Testis (tissue), 3 donors: Measurements from ENCODE around the gene PLAAT5. TPM values are rescaled to one million over a fixed set of nuclear protein-coding genes. Genes with fewer than 3 reads are reported as not detected.

Experiments used
- DNase-seq: peaks from one replicate; pipeline ENCODE4 v3.0.0-alpha.2; 2019
- H3K27ac ChIP-seq, 2 donors: fragments of 200-600 bp; sonication (generic); one replicate each; pipeline ENCODE4 v1.5.1; 2019
- H3K27me3 ChIP-seq: fragments of 200-600 bp; sonication (generic); one replicate; pipeline ENCODE4 v1.5.1; 2019
- H3K36me3 ChIP-seq: fragments of 200-600 bp; sonication (generic); one replicate; pipeline ENCODE4 v1.5.1; 2017; ENCODE audit warnings: low read depth; ENCODE audit errors: missing control alignments
- H3K4me1 ChIP-seq: fragments of 200-600 bp; sonication (generic); one replicate; pipeline ENCODE4 v1.5.1; 2019
- H3K4me3 ChIP-seq, 2 donors: fragments of 200-600 bp; sonication (generic); one replicate each; pipeline ENCODE4 v1.5.1; 2017 to 2019
- H3K9me3 ChIP-seq: fragments of 200-600 bp; sonication (generic); one replicate; pipeline ENCODE4 v1.5.1; 2017
- CTCF ChIP-seq, 3 experiments: fragments of 450-650 bp in 2 of 3; fragments of 200-600 bp in 1 of 3; sonication (generic) in 1 of 3; IDR thresholded peaks; one replicate each; pipeline ENCODE4 v1.5.1; 2016 to 2019; ENCODE audit warnings: antibody characterized with exemption in 3 of 3, mild to moderate bottlenecking in 2 of 3, moderate library complexity in 1 of 3
- POLR2A ChIP-seq: fragments of 450-650 bp; IDR thresholded peaks from one replicate; pipeline ENCODE4 v1.6.1; 2017; ENCODE audit warnings: antibody characterized with exemption, mild to moderate bottlenecking, moderate library complexity
- WGBS, 2 donors: methylation state at CpG; one replicate each; pipeline ENCODE4 v1.1.5; 2018; 5-methylcytosine and 5-hydroxymethylcytosine counted together
- intact Hi-C: fragments of 100-400 bp; cut with DNase I; formaldehyde crosslinking; loops from one replicate; pipeline ENCODE4 v1.15.1; 2023; ENCODE audit warnings: low total_unique reads
- polyA plus RNA-seq: library from polyadenylated mRNA; stranded (reverse); fragments of 350-450 nt; fragmentation: Illumina TruSeq; extraction: RNeasy Lipid Tissue Mini Kit (QIAGEN cat#74804); gene quantifications from one replicate; pipeline ENCODE4 v1.2.3, GENCODE V29; 2014; ENCODE audit warnings: low read depth, low replicate concordance; ENCODE audit not compliant: insufficient read depth
- total RNA-seq, 2 donors: library from RNA; depleted of rRNA; stranded (reverse); fragments of >200 nt; gene quantifications; one replicate each; pipeline ENCODE4 v1.2.3, GENCODE V29; 2016

The PLAAT5 gene
- total and polyA plus RNA-seq, 3 donors from 2014 or later, result 60.6 to 148 (median 92.8) TPM

- no peak overlapping the region for H3K27ac ChIP-seq
- intact Hi-C loops, result no loop called here
- DNase-seq, result no peak
- WGBS, 2 donors, result 89 to 92% methylated on average over 7 of the region's 7 CpGs
- H3K9me3 ChIP-seq, result no peaks in the 10 kb centered on the region
- no peak for TF ChIP-seq POLR2A
- TF ChIP-seq CTCF (IDR thresholded peaks at IDR 0.05), result no peak
- H3K36me3 ChIP-seq, result no peaks in the 10 kb centered on the region
- no peaks in the 10 kb centered on the region for H3K27me3 ChIP-seq
- no peak overlapping the region for H3K4me3 ChIP-seq
- peaks cover 7% of the 10 kb centered on the region for H3K4me1 ChIP-seq
Observed at GRCh38 chr11:63512816-63513215, 21.8 kb upstream of the PLAAT5 start.

- H3K9me3 ChIP-seq, result no peaks in the 10 kb centered on the region
- no peaks in the 10 kb centered on the region for H3K27me3 ChIP-seq
- WGBS, 2 donors, result 79 to 87% methylated on average over 11 of the region's 11 CpGs
- TF ChIP-seq POLR2A (no peak), CTCF (IDR thresholded peaks at IDR 0.05) (no peak)
- H3K27ac ChIP-seq, result no peak overlapping the region
- H3K36me3 ChIP-seq, result no peaks in the 10 kb centered on the region
- H3K4me1 ChIP-seq, result peaks cover 7% of the 10 kb centered on the region
- no peak for DNase-seq
- intact Hi-C loops, result no loop called here
- H3K4me3 ChIP-seq, result no peak overlapping the region
Observed at GRCh38 chr11:63511048-63511748, 20.2 kb upstream of the PLAAT5 start.

- peak; percentile 75 for DNase-seq
- Histone ChIP-seq H3K4me1 (peaks cover 7% of the 10 kb centered on the region), H3K27me3 (no peaks in the 10 kb centered on the region), H3K36me3 (no peaks in the 10 kb centered on the region), H3K27ac (no peak overlapping the region), H3K9me3 (no peaks in the 10 kb centered on the region), H3K4me3 (no peak overlapping the region)
- intact Hi-C loops, result no loop called here
- TF ChIP-seq CTCF (IDR thresholded peaks at IDR 0.05), result no peak
- TF ChIP-seq POLR2A, result no peak
- WGBS, 2 donors, result 68 to 90% methylated on average over 6 to 7 of the region's 7 CpGs
Observed at GRCh38 chr11:63510360-63511047, 19.5 kb upstream of the PLAAT5 start.

GRCh38 chr11:63508745-63509144 lies 17.8 kb upstream of the PLAAT5 start:
- H3K9me3 ChIP-seq, result no peaks in the 10 kb centered on the region
- DNase-seq, result no peak
- peaks cover 15% of the 10 kb centered on the region for H3K4me1 ChIP-seq
- H3K27me3 ChIP-seq, result no peaks in the 10 kb centered on the region
- intact Hi-C loops, result no loop called here
- no peak for TF ChIP-seq CTCF (IDR thresholded peaks at IDR 0.05)
- TF ChIP-seq POLR2A, result no peak
- no peaks in the 10 kb centered on the region for H3K36me3 ChIP-seq
- WGBS, 2 donors, result 94 to 95% methylated on average over 12 of the region's 12 CpGs
- H3K27ac ChIP-seq, result no peak overlapping the region
- no peak overlapping the region for H3K4me3 ChIP-seq
